HT1080 (cell line): Measurements from ENCODE around the gene EMC9. TPM values are rescaled to one million over a fixed set of nuclear protein-coding genes. Genes with fewer than 3 reads are reported as not detected.

Experiments used
- DNase-seq: peaks from one replicate; pipeline ENCODE4 v3.0.0-alpha.2; 2015; ENCODE audit warnings: low read depth
- polyA plus RNA-seq, 2 experiments: library from polyadenylated mRNA; depleted of rRNA; stranded (reverse); fragments of >200 nt; gene quantifications; 2 replicates each; pipeline ENCODE4 v1.2.3, GENCODE V29; 2015
- total RNA-seq: library from RNA; depleted of rRNA; stranded (reverse); fragments of >200 nt; shearing (Covaris generic); gene quantifications from 2 replicates; pipeline ENCODE4 v1.2.3, GENCODE V29; 2014; rRNA removed

EMC9 gene
- total RNA-seq, result 30.2 and 32.2 TPM in 2 replicates
- 16.5 and 25.5 TPM in 2 replicates for polyA plus RNA-seq (2015; cell fraction: cytosol; rRNA removed)
- polyA plus RNA-seq (2015; cell fraction: nucleus; rRNA removed), result 39.0 and 43.0 TPM in 2 replicates

GRCh38 chr14:24141097-24141880 lies at the start of gene EMC9:
EMC9 (minus strand) TSS chr14:24141591; CDS start chr14:24141304, 287 bp downstream.
- peak; percentile 100 for DNase-seq

DNA sequence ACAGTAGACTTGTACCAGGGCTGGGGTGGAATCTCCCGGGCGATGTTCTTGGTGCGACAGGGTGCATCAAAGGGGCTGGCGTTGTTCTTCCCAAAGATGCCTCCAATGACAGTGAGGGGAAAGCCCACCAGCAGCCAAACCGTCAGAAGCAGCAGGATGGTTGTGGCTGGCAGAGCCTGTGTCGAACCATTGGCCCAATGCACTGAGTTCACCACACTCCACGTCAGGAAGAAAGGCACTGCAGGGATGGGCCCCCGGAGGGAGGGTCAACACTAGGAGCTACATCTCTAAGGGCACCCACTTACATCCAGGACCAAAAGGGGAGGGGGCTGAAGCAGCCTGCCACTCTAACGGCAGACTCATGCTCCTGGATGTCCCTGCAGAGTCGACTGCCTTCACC lies 49.0 kb upstream of the EMC9 start:
- no peak for DNase-seq

DNA sequence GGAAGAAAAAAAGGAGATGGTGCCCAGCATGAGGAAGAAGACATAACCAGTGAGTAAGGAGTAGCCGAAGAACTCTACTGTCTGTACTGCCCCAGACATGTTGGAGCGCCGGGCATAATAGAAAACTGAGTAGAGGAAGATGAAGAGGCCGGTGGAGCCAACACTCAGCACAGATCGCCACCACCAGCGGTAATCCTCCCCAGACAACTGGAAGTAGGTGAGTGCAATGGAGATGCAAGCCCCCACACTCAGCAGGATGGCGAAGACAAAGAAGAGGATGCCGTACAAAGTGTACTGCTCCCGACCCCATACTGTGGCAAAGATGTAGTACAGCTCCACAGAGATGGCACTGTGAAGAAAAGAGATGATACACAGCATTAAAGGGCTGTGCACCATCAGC lies 48.1 kb upstream of the EMC9 start:
- no peak for DNase-seq

- no peak for DNase-seq
Observed at GRCh38 chr14:24189059-24189375, 47.6 kb upstream of the EMC9 start.

- peak; percentile 93 for DNase-seq
Observed at GRCh38 chr14:24188251-24189058, 47.1 kb upstream of the EMC9 start, which contains the start of gene IPO4. IPO4 (minus strand) TSS chr14:24188816; CDS start chr14:24188787, 29 bp downstream.

DNA sequence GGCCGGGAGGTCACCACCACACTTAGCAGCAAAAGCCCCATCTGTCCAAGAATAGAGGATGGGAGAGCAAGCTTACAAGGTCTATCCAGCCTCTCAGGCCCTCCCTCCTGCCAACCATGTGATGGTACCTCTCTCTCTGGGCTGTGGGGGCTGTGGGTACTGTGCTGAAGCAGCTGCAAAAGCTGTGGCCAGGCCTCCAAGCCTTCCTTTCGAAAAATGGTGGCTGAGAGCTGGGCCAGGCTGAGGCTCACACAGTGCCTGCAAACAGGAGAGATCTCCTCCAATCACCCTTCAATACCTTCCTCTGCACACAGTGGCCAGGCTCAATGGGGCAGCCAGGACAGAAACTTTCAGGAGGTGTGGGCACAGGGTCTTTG lies 46.1 kb upstream of the EMC9 start:
- no peak for DNase-seq

GRCh38 chr14:24186831-24187538 lies 45.6 kb upstream of the EMC9 start:
- DNase-seq, result no peak

- no peak for DNase-seq
Observed at GRCh38 chr14:24185741-24186140, 44.4 kb upstream of the EMC9 start.

DNA sequence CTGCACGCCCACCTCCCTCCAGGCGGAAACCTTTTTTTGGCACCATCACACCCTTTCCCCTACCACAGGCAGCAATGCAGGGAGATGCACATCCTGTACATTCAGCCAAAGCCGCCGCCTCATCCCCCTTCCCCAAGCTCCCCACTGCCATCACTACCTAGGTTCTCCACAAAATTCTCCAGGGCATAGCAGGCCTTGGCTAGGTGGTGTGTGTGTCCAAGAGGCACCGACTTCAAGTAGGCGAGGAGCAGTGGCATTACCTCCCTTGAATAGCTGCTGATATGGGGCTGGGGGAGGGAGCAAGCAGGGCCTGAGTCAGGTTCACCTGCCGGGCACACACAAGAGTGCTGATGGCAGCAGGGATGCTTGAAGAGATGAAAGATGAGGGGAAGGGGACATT lies 43.6 kb upstream of the EMC9 start:
- no peak for DNase-seq

GRCh38 chr14:24184104-24184970 lies 42.9 kb upstream of the EMC9 start:
- no peak for DNase-seq

DNA sequence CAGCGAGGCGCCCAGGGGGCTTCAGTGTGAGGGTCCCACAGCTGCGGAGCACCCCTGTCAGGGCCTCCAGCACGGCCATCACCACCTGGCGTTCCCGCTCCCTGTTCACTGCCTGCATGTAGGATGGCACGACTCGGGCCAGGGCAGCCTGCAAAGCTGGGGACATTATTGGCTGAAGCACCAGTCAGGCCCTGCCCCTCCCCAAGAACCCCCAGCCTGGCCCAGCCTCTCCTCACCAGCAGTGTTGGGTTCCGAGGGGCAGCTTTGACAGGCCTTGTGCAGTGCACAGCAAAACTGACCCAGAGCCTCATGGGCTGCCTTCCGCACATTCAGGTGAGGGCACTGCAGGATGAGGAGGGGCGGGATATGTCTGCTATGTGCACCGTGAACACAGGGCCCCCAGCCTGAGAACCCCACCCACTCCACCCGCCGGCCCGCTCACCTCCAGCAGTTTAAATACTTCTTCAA lies 41.7 kb upstream of the EMC9 start:
- DNase-seq, result no peak

GRCh38 chr14:24182110-24182882 lies 40.9 kb upstream of the EMC9 start:
- no peak for DNase-seq

DNA sequence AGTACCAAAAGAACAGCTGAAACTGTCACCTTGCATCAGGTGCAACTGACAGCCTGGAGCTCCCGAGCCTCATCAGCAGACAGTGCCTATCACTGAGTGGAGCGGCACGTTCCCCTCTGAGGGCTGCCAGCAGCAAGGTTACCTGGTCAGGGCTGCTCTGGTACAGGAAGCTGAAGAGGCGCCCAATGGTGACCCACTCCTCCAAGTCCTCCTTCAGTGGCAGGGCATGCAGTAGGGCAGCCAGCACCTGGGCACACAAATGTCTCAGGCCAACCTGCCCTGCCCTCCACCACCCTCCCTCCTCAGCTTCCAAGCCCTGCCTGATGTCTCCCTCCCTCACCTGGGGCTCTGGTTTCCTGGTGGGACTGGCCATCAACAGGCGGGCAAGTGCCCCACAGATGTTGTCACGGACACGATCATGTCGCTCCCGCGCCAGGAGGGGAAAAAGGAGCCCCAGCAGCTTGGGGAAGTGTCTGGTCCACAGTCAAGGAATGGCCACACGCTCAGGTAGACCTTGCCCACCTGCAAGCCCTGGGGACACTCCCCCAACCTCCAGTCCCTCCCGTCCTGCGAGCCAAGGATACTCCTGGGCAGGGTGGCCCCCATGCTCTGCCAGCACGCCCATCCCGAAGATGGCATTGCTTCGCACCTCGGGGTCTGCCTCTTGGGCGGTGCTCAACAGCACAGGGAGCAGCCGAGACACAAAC lies 40.1 kb upstream of the EMC9 start:
- DNase-seq, result no peak

DNA sequence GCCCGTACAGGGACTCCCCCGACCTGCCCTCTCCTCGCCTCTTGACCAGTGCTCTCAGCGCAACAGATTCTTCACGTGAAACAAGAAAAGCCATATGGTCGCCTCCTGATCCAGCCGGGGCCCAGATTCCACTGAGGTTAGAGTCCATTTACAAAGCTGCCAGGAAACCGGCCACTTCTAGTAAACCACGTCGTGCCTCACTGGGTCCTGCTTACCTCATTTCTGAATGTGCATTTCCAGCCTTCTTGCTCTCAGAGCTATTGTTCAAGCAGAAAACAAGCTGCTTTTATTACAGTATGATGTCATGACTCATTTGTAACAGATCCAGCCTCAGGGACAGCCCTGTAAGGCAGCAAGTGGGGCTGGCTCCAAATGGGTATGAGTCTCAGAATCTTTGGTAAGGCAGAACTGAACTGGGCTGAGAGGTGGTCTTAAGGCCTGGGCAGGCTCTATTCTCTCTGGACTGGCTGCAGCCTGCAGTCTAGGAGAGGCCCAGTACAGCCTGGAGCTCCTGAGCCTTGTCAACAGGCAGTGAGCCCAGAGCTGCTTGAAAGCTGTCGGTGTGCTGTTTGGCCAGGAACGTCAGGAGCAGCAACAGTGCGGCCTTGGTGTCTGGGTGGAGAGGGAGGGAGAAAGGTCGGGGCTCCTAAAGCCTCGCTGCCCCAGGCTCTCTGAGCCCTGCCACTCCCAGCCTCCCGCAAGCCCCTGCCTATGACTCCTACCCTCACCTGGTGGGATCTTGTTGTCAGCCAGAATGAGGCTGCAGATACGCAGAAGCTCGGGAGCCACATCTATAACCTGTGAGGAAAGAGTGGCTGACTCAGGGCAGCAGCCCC lies 38.8 kb upstream of the EMC9 start:
- DNase-seq, result peak; percentile 28

GRCh38 chr14:24179294-24179960 lies 38.0 kb upstream of the EMC9 start:
- DNase-seq, result no peak

DNA sequence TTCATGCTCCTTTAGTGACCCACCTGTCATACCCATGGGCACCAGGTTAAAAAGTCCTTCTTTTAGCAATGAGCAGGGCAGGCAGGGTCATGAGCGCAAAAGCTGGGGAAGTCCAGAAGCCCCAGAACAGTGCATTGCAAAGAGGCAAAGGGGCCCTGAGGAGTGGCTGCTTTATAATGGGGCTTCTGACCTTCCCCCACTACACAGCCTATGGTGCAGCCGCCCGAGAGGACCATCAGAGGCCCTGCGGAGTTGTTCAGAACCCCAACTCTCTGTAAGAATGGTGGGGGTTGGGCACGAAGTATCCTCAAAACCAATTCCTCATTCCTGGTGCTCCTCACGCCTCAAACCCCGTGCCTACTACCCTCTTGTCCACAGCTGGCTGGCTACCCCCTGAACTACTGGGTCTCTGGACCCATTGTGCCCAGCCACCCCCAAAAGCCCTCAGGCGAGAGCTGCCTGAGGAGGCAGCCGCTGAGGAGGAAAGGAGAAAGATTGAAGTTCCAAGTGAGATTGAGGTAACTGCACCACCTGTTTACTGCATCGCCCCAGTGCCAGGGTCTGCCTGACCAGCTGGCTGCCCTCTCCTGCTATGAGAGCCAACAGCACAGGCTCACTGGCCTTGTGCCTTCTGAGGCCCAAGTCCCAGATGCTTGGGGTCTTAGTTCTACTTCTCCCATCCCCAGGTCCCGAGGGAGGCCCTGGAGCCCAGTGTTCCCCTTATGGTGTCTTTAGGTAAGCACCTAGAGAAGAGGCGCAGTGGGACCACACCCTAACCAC lies 37.2 kb upstream of the EMC9 start:
- DNase-seq, result no peak

GRCh38 chr14:24177891-24178290 lies 36.5 kb upstream of the EMC9 start:
- no peak for DNase-seq
